ENCODE data around the gene PLCB4. TPM values are rescaled to one million over a fixed set of nuclear protein-coding genes. Genes with fewer than 3 reads are reported as not detected.

Gene PLCB4
- total RNA-seq, 1 experiment from 2014 or later, result 10.1 TPM

DNA sequence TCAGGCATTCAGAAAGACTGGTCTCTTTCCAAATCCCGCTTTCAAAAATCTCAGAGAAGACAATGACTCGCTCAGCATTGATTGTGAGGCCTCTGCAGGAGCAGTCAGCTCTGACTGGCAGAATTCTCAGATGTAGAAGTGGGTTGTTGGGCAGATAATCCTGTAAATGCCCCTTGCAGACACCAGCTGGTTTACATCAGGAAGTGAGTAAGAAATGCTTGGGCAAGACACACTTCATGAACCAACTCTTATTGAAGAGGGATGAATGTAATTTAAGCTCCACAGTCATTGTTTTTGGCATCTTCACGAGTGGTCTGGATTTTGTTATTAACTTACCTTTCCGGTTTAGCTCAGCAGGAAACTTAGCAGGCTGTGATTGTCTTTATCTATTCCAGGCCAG is 166.6 kb downstream of the PLCB4 start:
- no peak overlapping the region for H3K9ac ChIP-seq (ENCODE audit: extremely low read depth, insufficient read length, low read length)
- no peak overlapping the region for H2BK120ac ChIP-seq (ENCODE audit: low read depth, low read length, poor library complexity, severe bottlenecking)
- no peak overlapping the region for H3K4ac ChIP-seq (ENCODE audit: low read depth, low read length)
- H3K4me2 ChIP-seq (ENCODE audit: insufficient read depth, insufficient read length, low read length), result no peak overlapping the region
- H3K9me3 ChIP-seq (ENCODE audit: control insufficient read depth, low read depth, low read length), result peaks cover 6% of the 10 kb centered on the region
- no peak overlapping the region for H2BK5ac ChIP-seq (ENCODE audit: insufficient read length, low read length)
- H3K4me1 ChIP-seq (ENCODE audit: insufficient read depth, low read length), result no peaks in the 10 kb centered on the region
- Mint-ChIP-seq H3K27ac (no peak overlapping the region), H3K36me3 (ENCODE audit: insufficient read depth in 1 of 3, low read depth in 3 of 3) (peaks cover 6 to 13% (median 9%) of the 10 kb centered on the region in 3 experiments), H3K4me1 (peaks cover 2 to 3% of the 10 kb centered on the region in 2 experiments), H3K27me3 (ENCODE audit: low read depth) (no peaks in the 10 kb centered on the region; the same call in 1 of the 2 replicates), H3K4me3 (no peak overlapping the region), H3K9me3 (peaks cover 5 to 9% of the 10 kb centered on the region in 2 experiments; a peak in 4 of 5 replicates)
- H3K79me1 ChIP-seq (ENCODE audit: insufficient read depth, low read depth, low read length, poor library complexity, severe bottlenecking), result no peaks in the 10 kb centered on the region
- WGBS (ENCODE audit: extremely low coverage, insufficient read length, low lambda C conversion rate), result no CpG with 5 or more reads among the region's 4 CpGs
- H3K79me2 ChIP-seq (ENCODE audit: insufficient read depth, low read length), result no peaks in the 10 kb centered on the region
- no peak overlapping the region for H3K23ac ChIP-seq (ENCODE audit: insufficient read length, low read depth, low read length)
- H3K18ac ChIP-seq (ENCODE audit: insufficient read length, low read depth, low read length), result no peak overlapping the region
- H3K23me2 ChIP-seq (ENCODE audit: insufficient read length, low read depth, low read length, poor library complexity, severe bottlenecking), result no peaks in the 10 kb centered on the region
- no peak overlapping the region for H2BK20ac ChIP-seq (ENCODE audit: low read depth, low read length, poor library complexity, severe bottlenecking)
- no peak for DNase-seq
- no peak overlapping the region for H2BK12ac ChIP-seq (ENCODE audit: insufficient read length, low read depth, low read length)
- H3K27ac ChIP-seq (ENCODE audit: insufficient read length, low read depth, low read length), result no peak overlapping the region
- H2AFZ ChIP-seq (ENCODE audit: low read length), result no peak overlapping the region
- H4K8ac ChIP-seq (replicated peaks; ENCODE audit: insufficient read length, low read depth, low read length), result no peak overlapping the region
- TF ChIP-seq, protein P1, sequence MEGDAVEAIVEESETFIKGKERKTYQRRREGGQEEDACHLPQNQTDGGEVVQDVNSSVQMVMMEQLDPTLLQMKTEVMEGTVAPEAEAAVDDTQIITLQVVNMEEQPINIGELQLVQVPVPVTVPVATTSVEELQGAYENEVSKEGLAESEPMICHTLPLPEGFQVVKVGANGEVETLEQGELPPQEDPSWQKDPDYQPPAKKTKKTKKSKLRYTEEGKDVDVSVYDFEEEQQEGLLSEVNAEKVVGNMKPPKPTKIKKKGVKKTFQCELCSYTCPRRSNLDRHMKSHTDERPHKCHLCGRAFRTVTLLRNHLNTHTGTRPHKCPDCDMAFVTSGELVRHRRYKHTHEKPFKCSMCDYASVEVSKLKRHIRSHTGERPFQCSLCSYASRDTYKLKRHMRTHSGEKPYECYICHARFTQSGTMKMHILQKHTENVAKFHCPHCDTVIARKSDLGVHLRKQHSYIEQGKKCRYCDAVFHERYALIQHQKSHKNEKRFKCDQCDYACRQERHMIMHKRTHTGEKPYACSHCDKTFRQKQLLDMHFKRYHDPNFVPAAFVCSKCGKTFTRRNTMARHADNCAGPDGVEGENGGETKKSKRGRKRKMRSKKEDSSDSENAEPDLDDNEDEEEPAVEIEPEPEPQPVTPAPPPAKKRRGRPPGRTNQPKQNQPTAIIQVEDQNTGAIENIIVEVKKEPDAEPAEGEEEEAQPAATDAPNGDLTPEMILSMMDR (conservative IDR thresholded peaks at IDR 0.05), result no peak
- H4K91ac ChIP-seq (ENCODE audit: insufficient read length, low read depth, low read length), result no peak overlapping the region
- H4K20me1 ChIP-seq (ENCODE audit: control insufficient read depth, insufficient read depth, insufficient read length), result no peaks in the 10 kb centered on the region
- H3K14ac ChIP-seq (ENCODE audit: insufficient read depth, low read length), result no peak overlapping the region
- no peak overlapping the region for H3T11ph ChIP-seq (ENCODE audit: low read length)
- no peak overlapping the region for H2BK15ac ChIP-seq (ENCODE audit: low read depth, low read length)
- H4K5ac ChIP-seq (ENCODE audit: insufficient read length, low read depth, low read length), result no peak overlapping the region
- H3K27me3 ChIP-seq (ENCODE audit: insufficient read depth, low read length), result no peaks in the 10 kb centered on the region
- no peak overlapping the region for H2AK5ac ChIP-seq (ENCODE audit: insufficient read length, low read length)
- no peak overlapping the region for H3K56ac ChIP-seq (ENCODE audit: insufficient read length, low read depth, low read length)
